HG02884 (cell line): ENCODE results near the gene TRAPPC13.
A peak's percentile ranks its signal among the peaks of the same experiment; 100 is the strongest.
"Not testable (repeated sequence)": the region's sequence is repeated elsewhere in the genome, so short reads cannot be mapped to it uniquely, and the experiment has no call there.

Source experiments
- ATAC-seq: cut with Tn5 transposase; IDR thresholded peaks from one replicate; pipeline ENCODE4 v1.9.1; 2021; ENCODE audit warnings: mild to moderate bottlenecking, moderate library complexity; ENCODE audit not compliant: unreplicated experiment

TRAPPC13 gene, protein sequence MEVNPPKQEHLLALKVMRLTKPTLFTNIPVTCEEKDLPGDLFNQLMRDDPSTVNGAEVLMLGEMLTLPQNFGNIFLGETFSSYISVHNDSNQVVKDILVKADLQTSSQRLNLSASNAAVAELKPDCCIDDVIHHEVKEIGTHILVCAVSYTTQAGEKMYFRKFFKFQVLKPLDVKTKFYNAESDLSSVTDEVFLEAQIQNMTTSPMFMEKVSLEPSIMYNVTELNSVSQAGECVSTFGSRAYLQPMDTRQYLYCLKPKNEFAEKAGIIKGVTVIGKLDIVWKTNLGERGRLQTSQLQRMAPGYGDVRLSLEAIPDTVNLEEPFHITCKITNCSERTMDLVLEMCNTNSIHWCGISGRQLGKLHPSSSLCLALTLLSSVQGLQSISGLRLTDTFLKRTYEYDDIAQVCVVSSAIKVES

GRCh38 chr5:65624571-65625555 is at the start of gene TRAPPC13, which contains the start of gene SHLD3:
Gene TRAPPC13 (plus strand): TSS chr5:65625027. CDS start chr5:65625061, 34 bp downstream.
Gene SHLD3 (plus strand): TSS chr5:65625027. CDS start chr5:65629588, 4,561 bp downstream.
- ATAC-seq, result peak; percentile 66

- no peak for ATAC-seq
These were observed 47.7 kb upstream of the TRAPPC13 start for GRCh38 chr5:65577141-65577540.

DNA sequence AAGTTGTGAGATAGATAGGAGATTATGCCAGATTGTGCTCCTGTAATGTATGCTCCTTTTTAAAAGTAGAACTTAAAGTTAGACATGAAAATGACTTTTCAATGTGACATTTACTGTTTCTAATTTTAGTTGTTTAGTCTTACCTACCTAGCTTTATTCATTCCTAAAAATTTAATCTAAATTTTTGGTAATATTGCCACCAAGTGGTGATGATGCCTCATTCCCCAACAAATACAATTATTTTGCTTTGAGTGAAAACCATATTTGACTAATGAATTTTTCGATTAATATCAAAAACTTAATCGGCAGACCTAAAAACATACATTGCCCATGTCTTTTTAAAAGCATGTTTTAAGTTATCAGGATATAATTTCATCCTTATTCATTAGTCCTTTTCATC is 36.1 kb upstream of the TRAPPC13 start:
- ATAC-seq, result no peak

DNA sequence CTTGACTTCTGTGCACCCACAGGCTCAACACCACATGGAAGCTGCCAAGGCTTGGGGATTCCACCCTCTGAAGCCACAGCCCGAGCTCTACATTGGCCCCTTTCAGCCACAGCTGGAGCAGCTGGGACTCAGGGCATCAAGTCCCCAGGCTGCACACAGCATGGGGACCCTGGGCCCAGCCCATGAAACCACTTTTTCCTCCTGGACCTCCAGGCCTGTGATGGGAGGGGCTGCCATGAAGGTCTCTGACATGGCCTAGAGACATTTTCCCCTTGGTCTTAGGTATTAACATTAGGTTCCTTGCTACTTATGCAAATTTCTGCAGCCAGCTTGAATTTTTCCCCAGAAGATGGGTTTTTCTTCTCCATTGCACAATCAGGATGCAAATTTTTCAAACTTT is 23.1 kb upstream of the TRAPPC13 start:
- ATAC-seq, result not testable (repeated sequence)

- no peak for ATAC-seq
These were observed 13.3 kb upstream of the TRAPPC13 start for GRCh38 chr5:65611524-65611923.

DNA sequence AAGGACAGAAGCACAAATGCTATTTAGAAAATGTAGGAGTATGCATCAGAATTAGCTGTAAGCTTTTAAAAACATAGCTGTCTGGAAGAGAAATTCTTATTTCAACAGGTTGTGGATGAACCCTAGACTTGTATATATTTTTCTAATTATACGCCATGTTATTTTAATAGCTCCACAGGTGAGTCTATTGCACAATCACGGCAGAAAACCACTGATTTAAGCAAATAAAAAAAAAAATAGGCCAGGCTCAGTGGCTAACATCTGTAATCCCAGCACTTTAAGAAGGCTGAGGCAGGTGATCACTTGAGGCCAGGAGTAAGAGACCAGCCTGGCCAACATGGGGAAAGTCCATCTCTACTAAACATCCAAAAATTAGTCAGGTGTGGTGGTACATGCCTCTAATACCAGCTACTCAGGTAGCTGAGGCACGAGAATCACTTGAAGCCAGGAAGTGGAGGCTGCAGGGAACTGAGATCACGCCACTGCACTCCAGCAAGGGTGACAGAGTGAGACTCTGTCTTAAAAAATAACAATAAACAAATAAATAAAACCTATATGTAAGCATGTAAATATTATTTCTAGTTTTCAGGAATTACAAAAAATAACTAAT is 12.4 kb upstream of the TRAPPC13 start:
- no peak for ATAC-seq

- ATAC-seq, result no peak
These were observed 4.8 kb upstream of the TRAPPC13 start for GRCh38 chr5:65620021-65620420.

DNA sequence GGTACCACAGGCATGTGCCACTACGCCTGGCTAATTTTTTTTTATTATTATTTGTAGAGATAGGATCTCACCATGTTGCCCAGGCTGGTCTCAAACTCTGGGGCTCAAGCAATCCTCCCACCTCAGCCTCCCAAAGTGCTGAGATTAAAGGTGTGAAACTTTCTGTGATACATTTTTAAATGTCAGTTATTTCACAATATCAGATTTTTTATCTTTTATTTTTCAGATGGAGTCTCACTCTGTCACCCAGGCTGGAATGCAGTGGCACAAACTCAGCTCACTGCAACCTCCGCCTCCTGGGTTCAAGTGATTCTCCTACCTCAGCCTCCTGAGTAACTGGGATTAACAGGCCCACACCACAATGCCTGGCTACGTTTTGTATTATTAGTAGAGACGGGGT is 2.9 kb upstream of the TRAPPC13 start:
- ATAC-seq, result not testable (repeated sequence)

- no peak for ATAC-seq
These were observed 1.3 kb upstream of the TRAPPC13 start for GRCh38 chr5:65623482-65623881.

- peak; percentile 92 for ATAC-seq
These were observed 729 bp upstream of the TRAPPC13 start, which contains the start of gene TRIM23 for GRCh38 chr5:65624025-65624570. Gene TRIM23 (minus strand): TSS chr5:65624333. CDS start chr5:65624274, 59 bp downstream.

GRCh38 chr5:65625743-65626142 is 916 bp downstream of the TRAPPC13 start:
- no peak for ATAC-seq

- no peak for ATAC-seq
These were observed 6.2 kb downstream of the TRAPPC13 start for GRCh38 chr5:65630981-65631380.

GRCh38 chr5:65640240-65640639 is 15.4 kb downstream of the TRAPPC13 start:
- no peak for ATAC-seq

- no peak for ATAC-seq
These were observed 22.1 kb downstream of the TRAPPC13 start for GRCh38 chr5:65646938-65647337.

DNA sequence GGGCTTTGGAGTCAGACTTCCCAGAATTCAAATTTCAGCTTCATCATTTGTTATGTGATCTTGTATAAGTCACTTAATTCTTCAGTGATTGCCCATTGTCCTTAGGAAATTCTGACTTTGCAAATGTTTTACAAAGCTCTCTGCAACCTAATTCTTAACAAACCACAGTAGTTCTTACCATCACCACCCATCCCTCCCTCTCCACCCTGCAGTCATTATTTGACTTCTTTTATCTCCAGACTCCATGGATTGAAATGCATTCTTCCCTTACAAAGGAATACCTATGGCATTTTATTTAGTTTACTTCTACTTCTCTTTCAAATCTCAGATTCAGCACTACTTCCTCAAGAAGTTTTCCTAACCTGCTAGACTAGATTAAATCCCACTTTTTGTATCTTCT is 23.1 kb downstream of the TRAPPC13 start:
- no peak for ATAC-seq

DNA sequence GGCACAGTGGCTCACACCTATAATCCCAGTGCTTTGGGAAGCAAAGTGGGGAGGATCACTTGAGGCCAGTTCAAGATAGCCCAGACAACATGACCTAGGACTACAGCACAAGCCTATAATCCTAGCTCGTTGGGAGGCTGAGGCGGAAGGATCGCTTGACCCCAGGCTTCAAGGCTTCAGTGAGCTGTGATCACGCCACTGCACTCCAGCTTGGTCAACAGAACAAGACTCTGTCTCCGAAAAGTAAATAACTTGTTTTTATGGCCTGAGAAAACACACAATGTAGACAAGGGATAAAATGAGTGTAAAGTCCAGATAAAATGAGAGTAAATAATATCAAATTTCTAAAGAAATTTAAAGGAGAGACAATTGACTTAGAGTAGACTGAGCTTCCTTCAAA is 26.3 kb downstream of the TRAPPC13 start:
- ATAC-seq, result no peak

DNA sequence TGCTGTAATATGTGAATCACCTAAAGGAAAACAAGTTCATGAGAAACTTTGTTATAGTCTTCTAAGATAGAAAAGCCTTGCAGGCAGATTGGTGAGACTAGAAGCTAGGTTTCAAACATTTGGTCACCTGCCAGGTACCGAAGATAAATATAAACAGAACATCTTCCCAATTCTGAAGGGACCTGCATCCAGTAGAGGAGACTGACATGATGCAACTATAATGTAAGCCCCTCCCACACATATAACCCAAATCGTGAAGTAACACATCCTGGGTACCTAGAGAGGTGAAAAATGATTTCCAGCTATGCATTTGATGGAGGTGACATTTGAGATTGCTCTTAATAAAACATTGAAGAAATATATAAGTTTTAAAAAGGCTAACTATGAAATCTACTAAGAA is 29.9 kb downstream of the TRAPPC13 start:
- ATAC-seq, result no peak

DNA sequence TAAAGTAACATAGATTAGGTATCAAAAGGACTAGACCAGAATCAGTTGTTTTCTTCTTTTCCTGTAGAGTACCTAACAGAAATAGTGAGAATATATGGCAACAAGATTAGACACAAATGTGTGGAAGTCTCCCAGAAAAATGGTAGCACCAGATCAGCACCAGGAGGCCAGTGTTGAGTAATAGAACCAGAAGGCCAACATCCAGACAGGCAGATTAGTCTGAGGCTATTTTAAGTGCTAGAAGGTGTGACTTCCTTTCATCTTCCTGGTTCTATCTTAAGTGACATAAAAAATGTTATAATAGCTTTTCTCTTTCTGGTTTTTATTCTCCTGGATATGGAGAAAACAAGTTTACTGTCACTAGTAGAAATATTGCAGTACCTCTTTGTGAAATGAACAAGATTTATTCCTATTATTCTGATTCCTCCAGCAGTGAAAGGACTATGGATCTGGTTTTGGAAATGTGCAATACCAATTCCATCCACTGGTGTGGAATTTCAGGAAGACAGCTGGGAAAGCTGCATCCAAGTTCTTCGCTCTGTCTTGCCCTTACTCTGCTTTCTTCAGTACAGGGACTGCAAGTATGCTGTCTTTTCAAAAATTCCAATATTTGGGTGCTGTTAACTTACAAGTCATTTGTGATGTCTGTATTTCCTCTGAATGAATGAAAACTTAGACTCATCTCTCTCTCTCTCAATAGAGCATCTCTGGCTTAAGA is 39.1 kb downstream of the TRAPPC13 start:
- no peak for ATAC-seq

DNA sequence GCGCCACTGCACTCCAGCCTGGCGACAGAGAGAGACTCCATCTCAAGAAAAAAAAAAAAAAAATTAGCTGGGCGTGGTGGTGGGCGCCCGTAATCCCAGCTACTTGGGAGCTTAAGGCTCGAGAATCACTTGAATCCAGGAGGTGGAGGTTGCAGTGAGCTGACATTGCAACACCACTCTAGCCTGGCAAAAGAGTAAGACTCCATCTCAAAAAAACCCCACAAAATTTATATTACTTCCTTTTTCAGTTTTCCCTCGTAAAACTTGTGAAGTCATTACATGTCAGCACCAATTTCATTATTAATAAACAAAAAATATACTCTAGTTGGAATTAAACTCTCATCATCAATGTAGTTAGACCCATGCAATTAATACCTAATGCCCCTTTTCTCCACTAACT is 43.9 kb downstream of the TRAPPC13 start:
- no peak for ATAC-seq

- no peak for ATAC-seq
These were observed 48.0 kb downstream of the TRAPPC13 start for GRCh38 chr5:65672796-65673195.
